Cardiac ventricle fibroblast (primary cell): Measurements from ENCODE around the gene GRIP1. TPM values are rescaled to one million over a fixed set of nuclear protein-coding genes. Genes with fewer than 3 reads are reported as not detected.

Source experiments
- total RNA-seq: library from RNA; depleted of rRNA; stranded (reverse); fragments of >200 nt; gene quantifications from 2 replicates; pipeline ENCODE4 v1.2.3, GENCODE V29; 2015

Gene GRIP1
- total RNA-seq, result not detected in 2 replicates

GRCh38 chr12:66678338-66679275 is at the start of gene GRIP1:
Gene GRIP1 (minus strand): TSS chr12:66679076. CDS start chr12:66678904, 172 bp downstream.

GRCh38 chr12:66301944-66302826 is 376.7 kb downstream of the GRIP1 start, which contains the start of gene HELB:
Gene HELB (plus strand): TSS chr12:66302493. CDS start chr12:66302604, 111 bp downstream.

